ENCODE results near the gene GLRX. TPM values are rescaled to one million over a fixed set of nuclear protein-coding genes. Genes with fewer than 3 reads are reported as not detected.

The GLRX gene
- polyA plus RNA-seq, 1 donor (not counting 4 experiments of a cell fraction or from before 2014, with no cell fraction given): 15.6 TPM

DNA sequence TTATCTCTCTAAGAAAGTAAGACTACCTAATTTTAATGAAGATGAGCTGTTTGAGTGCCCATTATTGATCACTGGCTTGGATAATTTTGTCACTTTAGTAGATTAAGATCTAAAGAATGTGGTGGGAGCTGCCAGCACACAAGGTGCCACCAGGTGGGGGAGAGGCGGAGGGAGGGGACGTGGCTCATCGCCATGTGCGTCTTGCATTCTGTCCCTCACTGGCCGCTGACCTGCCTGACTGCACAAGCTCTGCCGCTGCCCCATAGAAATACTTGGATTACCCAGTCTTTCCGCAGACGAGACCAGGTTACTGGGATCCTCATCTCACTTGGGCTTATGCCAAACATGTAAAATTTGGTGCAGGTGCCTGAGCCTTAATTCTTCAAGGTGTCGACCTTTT is 53.8 kb downstream of the GLRX start:
- Histone ChIP-seq H3K4me2 (ENCODE audit: control insufficient read depth, extremely low read depth, insufficient read depth, low read depth, low read length) (no peak overlapping the region), H3K36me3 (ENCODE audit: control insufficient read depth in 2 of 2, extremely low read depth in 1 of 2, insufficient read depth in 2 of 2, low read length in 2 of 2) (no peaks in the 10 kb centered on the region), H3K9me3 (ENCODE audit: control insufficient read depth, low read depth, low read length) (no peaks in the 10 kb centered on the region), H3K4me1 (ENCODE audit: control insufficient read depth, extremely low read depth, insufficient read depth, low read length) (peaks cover 16% of the 10 kb centered on the region), H3K9ac (ENCODE audit: control insufficient read depth, extremely low read depth, insufficient read depth, low read length) (no peak overlapping the region), H4K20me1 (ENCODE audit: control insufficient read depth, extremely low read depth, insufficient read depth, low read length) (no peaks in the 10 kb centered on the region), H3K27ac (ENCODE audit: control insufficient read depth, insufficient read depth, low read length) (no peak overlapping the region), H2AFZ (ENCODE audit: control insufficient read depth, low read length) (no peak overlapping the region), H3K4me3 (ENCODE audit: control insufficient read depth in 2 of 3, extremely low read depth in 1 of 3, insufficient read depth in 2 of 3, low read depth in 1 of 3, low read length in 3 of 3) (no peak overlapping the region), H3K9me1 (ENCODE audit: control insufficient read depth, extremely low read depth, insufficient read depth, low read length) (no peaks in the 10 kb centered on the region), H3K79me2 (ENCODE audit: control insufficient read depth, insufficient read depth, low read length) (no peaks in the 10 kb centered on the region), H3K27me3 (ENCODE audit: control insufficient read depth, extremely low read depth, insufficient read depth, low read length) (no peaks in the 10 kb centered on the region)
- TF ChIP-seq EZH2 (IDR thresholded peaks at IDR 0.05; ENCODE audit: low read length): no peak
- no peak for TF ChIP-seq CTCF (optimal IDR thresholded peaks at IDR 0.05 in 1 of 3, IDR thresholded peaks at IDR 0.05 in 1 of 3, conservative IDR thresholded peaks at IDR 0.05 in 1 of 3; ENCODE audit: extremely low read depth in 1 of 3, insufficient read depth in 2 of 3, low read length in 3 of 3)
- dilution Hi-C loops (cut with MboI; ENCODE audit: extremely low pct_ligation_motif_present, low sequenced_read_pairs): no loop called here
- FAIRE-seq (no peak), DNase-seq (ENCODE audit: low read depth, low spot score) (no peak)

GRCh38 chr5:95763941-95764340 is 58.6 kb downstream of the GLRX start:
- H3K9me1 ChIP-seq (ENCODE audit: control insufficient read depth, extremely low read depth, insufficient read depth, low read length): no peaks in the 10 kb centered on the region
- FAIRE-seq: no peak
- no peaks in the 10 kb centered on the region for H3K36me3 ChIP-seq (ENCODE audit: control insufficient read depth in 2 of 2, extremely low read depth in 1 of 2, insufficient read depth in 2 of 2, low read length in 2 of 2)
- H4K20me1 ChIP-seq (ENCODE audit: control insufficient read depth, extremely low read depth, insufficient read depth, low read length): no peaks in the 10 kb centered on the region
- H3K4me3 ChIP-seq (ENCODE audit: control insufficient read depth in 2 of 3, extremely low read depth in 1 of 3, insufficient read depth in 2 of 3, low read depth in 1 of 3, low read length in 3 of 3): no peak overlapping the region
- H3K4me2 ChIP-seq (ENCODE audit: control insufficient read depth, extremely low read depth, insufficient read depth, low read depth, low read length): no peak overlapping the region
- TF ChIP-seq EZH2 (IDR thresholded peaks at IDR 0.05; ENCODE audit: low read length) (no peak), CTCF (optimal IDR thresholded peaks at IDR 0.05 in 1 of 3, IDR thresholded peaks at IDR 0.05 in 1 of 3, conservative IDR thresholded peaks at IDR 0.05 in 1 of 3; ENCODE audit: extremely low read depth in 1 of 3, insufficient read depth in 2 of 3, low read length in 3 of 3) (no peak)
- dilution Hi-C loops (cut with MboI; ENCODE audit: extremely low pct_ligation_motif_present, low sequenced_read_pairs): no loop called here
- H3K27me3 ChIP-seq (ENCODE audit: control insufficient read depth, extremely low read depth, insufficient read depth, low read length): no peaks in the 10 kb centered on the region
- no peak overlapping the region for H3K27ac ChIP-seq (ENCODE audit: control insufficient read depth, insufficient read depth, low read length)
- no peaks in the 10 kb centered on the region for H3K9me3 ChIP-seq (ENCODE audit: control insufficient read depth, low read depth, low read length)
- no peak for DNase-seq (ENCODE audit: low read depth, low spot score)
- H3K79me2 ChIP-seq (ENCODE audit: control insufficient read depth, insufficient read depth, low read length): no peaks in the 10 kb centered on the region
- H3K9ac ChIP-seq (ENCODE audit: control insufficient read depth, extremely low read depth, insufficient read depth, low read length): no peak overlapping the region
- peaks cover 16% of the 10 kb centered on the region for H3K4me1 ChIP-seq (ENCODE audit: control insufficient read depth, extremely low read depth, insufficient read depth, low read length)
- no peak overlapping the region for H2AFZ ChIP-seq (ENCODE audit: control insufficient read depth, low read length)

Other genes with a start within 250 kb of the GLRX start
- gene GPR150, start 202.6 kb downstream of the GLRX start, polyA plus RNA-seq: 0.07 to 0.08 TPM (median 0.07 TPM) in 3 replicates
- 1.1 to 3.5 TPM (median 1.5 TPM) in 3 replicates for gene RFESD, start 175.9 kb downstream of the GLRX start, polyA plus RNA-seq
- gene SPATA9, start 139.7 kb downstream of the GLRX start, polyA plus RNA-seq: not detected in 3 replicates
- gene RHOBTB3, start 91.4 kb downstream of the GLRX start, polyA plus RNA-seq: 4.7 to 7.3 TPM (median 6.5 TPM) in 3 replicates
- 74.8 to 100 TPM (median 81.1 TPM) in 3 replicates for gene ELL2, start 139.1 kb upstream of the GLRX start, polyA plus RNA-seq